NCI-H1105 treated with DMSO at 0.1 percent for 48 hours (cell line): ENCODE results near the gene TP73.

ENCODE experiments used
- DNase-seq: peaks from one replicate; lab custom pipeline; 2025; lab: John Stamatoyannopoulos, UW

TP73 gene

DNA sequence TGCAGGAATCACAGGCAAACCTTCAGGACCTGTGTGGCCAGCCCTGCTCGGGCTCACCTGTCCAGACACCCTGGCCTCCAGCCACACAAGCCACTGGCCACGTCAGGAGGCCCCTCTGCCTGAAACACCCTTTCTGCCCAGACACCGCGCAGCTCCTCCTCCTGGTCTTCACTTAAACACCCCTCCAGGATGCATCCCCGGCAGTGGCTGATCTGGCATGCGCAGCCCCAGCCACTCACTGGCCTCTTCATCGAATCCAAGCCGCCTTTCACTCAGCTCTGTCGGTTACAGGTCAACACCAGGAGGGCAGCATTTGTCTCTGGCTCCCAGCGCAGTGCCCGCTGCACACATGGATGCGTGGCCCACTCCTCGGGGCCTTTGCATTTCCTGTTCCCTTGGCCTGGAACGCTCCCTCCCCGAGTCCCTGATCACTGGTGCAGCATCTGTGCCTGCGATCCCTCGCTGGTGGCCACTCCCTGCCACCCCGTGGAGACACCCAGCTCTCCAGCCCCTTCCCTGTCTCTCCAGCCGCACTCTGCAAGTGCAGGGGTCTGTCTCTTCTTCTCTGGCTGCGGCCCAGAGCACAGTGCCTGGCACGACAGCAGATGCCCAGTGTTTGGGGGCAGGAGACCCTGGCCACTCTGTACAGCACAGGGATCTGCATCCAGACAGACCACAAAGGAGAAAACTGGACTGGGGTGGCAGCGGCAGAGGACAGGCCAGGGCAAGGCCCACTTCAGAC lies 18.1 kb upstream of the TP73 start:
- DNase-seq = no peak

DNA sequence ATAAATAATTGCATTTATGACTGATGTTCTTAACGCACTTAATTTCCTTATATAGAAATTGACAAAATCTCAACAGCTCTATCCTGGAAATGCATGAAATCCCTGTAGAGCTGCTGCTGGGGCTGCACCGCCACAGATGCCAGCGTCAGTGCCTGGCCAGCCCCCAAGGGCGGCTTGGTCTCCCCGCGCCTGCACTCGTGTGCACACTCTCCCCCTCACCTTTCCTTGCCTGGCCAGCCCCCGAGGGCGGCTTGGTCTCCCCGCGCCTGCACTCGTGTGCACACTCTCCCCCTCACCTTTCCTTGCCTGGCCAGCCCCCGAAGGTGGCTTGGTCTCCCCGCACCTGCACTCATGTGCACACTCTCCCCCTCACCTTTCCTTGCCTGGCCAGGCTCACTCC lies 16.2 kb upstream of the TP73 start:
- DNase-seq = no peak

DNA sequence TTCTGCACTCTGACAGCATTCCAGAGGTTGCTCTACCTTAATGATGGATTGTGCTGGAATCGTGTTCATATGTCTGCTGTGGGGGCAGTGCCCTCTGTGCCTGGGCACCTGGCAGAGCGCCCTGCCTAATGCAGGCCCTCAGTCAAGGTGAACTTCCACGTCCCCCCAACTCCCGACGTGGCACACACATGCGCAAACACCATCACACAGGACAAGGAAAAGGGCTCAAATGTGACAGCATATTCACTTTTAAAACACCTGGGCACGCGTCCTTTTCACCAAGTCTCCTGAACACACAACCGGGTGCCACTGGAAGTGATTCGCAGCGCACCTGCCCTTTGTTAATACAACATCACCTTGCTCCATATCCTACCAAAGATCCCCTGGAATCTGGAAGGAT lies 15.8 kb upstream of the TP73 start:
- no peak for DNase-seq

DNA sequence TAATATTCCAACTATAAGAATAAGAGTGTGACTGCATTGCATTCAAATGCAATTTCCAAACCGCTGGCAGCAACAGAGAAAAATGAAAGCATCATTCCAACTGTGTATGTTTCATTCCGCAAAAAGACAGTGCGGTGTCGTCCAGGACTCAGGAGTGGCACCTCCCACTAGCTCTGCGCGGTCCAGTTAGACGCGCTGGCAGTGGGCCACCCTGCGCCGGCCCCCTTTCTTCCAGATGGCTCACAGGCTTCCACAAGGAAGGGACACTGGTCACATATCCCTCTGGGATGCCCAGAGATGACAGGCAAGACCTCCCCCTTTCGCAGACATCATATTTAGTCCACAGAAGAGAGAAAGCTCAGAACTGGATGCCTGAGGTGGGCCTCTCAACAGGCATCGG lies 14.3 kb upstream of the TP73 start:
- no peak for DNase-seq

DNA sequence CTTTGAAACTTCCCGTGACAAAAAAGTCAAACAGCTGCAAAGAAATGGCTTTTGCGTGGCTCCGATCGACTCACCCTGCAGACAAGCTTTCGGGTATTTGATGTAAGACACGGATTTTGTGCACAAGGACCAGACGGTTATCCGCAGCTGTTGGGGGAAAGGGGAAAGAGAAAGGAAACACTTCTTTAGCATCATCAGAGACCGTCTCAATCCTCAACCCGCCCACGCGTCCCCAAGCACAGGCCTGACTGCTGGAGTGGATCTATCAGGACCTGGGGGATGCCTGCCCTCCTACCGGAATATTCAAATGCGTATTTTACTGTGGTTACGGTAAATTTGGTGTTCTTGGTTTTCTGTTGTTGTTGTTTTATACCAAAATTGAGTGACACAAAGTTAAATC lies 13.6 kb upstream of the TP73 start:
- DNase-seq = no peak

DNA sequence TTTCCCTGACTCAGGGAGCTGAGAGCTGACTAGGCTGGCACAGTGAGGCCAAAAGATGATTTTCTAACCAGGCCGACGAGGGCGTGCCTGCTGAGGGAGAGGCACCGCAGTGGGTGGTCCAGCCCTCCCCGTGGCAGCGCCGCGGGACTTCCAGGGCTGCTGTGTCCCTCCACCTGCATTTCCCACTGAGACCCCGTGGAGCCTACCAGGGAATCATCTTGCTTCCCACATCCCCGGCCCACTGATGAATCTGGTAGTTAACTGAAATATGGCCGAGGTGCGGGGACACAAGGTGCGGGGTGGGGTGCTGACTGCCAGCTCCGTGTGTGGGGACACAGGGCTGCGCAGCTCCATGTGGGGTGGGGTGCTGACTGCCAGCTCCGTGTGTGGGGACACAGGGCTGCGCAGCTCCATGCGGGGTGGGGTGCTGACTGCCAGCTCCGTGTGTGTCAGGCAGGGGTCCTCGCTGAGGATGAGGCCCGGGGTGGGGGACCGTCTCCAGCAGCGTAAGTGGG lies 12.9 kb upstream of the TP73 start:
- DNase-seq = no peak

DNA sequence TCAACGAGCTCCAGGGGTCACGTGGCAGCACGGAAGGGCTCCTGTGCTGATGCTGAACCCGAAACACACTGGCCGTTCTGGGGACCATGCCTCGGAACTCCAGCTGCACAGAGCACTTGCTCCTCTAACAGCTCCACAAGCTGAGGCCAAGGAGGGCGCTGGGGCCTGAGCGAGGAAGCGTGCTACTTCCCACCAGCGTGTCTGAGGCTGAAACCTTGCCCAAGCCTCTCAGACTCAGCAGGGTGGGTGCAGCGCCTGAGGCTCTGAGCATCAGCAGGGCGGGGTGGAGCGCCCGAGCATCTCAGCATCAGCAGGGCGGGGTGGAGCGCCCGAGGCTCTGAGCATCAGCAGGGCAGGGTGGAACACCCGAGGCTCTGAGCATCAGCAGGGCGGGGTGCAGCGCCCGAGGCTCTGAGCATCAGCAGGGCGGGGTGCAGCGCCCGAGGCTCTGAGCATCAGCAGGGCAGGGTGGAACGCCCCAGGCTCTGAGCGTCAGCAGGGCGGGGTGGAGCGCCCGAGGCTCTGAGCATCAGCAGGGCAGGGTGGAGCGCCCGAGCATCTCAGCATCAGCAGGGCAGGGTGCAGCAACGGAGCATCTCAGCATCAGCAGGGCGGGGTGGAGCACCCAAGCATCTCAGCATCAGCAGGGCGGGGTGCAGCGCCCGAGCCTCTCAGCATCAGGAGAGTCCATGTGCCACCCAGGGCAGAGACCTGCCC lies 12.0 kb upstream of the TP73 start:
- no peak for DNase-seq

DNA sequence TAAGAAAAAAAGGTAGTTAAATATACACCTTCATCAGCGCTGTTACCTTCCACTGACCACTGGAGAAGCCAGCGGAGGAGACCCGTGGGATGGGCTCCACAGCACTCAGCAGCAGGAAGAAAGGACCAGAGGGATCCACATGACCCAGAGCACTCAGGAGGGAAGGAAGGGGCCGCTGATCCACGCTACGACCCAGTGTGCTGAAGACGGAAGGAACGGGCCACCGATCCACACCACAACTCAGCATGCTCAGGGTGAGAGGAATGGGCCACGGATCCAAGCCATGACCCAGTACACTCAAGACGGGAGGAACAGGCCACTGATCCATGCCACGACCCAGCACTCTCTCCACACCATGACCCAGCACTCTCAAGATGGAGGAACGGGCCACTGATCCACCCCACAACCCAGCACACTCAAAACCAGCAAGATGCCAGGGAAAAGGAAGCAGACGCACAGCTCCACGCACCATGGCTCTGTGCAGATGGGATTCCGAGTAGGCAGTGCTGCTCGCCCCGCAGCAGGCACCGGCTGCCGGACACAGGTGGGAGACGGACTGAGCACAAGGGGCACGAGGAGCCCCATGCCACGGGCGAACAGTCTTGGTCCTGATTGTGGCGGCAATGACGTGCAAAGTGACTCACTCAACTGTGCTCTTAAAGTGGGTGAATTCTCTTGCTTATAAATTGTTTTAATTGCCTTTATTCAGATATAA lies 11.1 kb upstream of the TP73 start:
- no peak for DNase-seq

DNA sequence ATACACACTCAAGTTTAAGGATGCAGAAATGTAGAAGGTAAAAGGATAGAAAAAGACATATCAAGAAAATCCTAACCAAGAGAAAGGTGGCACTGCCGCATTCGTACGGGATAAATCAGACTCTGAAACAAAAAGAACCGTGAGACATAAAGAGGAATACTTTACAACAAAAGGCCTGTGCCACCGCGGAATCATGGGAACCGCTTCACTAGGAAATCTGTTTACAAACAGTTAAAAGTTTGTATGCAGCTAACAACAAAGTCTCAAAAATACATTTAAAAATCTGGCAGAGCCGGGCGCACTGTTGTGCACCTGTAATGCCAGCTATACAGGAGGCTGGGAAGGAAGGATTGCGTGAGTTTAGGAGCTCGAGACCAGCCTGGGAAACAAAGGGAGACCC lies 10.5 kb upstream of the TP73 start:
- DNase-seq = no peak

DNA sequence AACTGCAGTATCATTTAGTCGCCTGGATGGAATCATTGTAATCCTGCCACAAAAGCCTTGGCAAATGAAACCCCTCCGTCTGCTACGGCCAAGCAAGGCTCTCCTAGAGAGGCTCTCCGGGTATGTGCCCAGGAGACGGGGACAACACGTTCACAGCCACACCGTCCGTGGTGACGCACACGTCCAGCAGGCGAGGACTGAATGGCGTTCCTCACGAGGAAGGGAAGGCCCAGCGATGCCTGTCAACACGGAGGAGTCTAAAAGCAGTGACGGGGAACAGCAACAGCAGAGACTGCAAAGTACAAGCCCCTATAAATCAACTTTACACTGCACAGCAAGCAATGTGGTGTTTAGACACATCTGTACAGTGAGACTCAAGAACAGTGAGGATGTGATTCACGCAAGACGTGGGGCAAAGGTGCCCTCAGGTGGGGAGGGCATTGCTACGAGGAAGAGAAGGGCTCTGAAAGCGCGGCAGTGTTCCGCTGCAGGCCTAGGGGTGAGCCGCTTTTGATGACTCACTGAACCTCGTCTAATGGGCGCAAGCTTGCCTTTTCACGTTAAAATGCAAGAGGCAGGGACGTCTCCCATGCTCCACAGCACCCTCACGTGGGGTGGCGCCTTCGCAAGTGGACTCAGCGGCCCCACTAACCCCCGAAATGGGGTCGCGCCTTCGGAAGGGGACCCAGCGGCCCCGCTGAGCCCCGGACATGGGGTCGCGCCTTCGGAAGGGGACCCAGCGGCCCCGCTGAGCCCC lies 9.2 kb upstream of the TP73 start:
- no peak for DNase-seq

DNA sequence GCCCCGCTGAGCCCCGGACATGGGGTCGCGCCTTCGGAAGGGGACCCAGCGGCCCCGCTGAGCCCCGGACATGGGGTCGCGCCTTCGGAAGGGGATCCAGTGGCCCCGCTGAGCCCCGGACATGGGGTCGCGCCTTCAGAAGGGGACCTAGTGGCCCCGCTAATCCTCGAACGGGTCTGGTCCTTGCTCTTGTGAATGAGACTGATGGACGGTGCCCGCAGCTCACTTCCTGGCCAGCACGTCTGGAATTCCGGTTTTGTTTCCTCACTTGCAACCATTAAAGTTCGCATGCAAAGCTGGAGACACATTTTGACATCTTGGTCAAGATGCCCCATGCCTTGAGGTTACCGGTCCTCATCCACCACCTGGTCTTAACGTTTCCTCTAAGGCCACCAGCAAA lies 8.0 kb upstream of the TP73 start:
- DNase-seq = no peak

DNA sequence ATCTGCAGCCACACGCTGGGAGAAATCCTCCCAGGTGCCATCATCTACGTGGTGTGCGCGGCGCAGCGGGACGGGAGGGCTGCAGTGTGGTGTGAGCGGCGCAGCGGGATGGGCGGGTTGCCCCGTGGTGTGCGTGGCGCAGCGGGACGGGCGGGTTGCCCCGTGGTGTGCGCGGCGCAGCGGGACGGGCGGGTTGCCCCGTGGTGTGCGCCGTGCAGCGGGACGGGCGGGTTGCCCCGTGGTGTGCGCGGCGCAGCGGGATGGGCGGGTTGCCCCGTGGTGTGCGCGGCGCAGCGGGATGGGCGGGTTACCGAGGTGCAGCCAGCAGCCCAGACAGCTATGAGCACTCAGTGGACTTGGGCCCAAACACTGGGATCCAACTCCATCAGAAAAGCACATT lies 7.1 kb upstream of the TP73 start:
- DNase-seq = no peak

DNA sequence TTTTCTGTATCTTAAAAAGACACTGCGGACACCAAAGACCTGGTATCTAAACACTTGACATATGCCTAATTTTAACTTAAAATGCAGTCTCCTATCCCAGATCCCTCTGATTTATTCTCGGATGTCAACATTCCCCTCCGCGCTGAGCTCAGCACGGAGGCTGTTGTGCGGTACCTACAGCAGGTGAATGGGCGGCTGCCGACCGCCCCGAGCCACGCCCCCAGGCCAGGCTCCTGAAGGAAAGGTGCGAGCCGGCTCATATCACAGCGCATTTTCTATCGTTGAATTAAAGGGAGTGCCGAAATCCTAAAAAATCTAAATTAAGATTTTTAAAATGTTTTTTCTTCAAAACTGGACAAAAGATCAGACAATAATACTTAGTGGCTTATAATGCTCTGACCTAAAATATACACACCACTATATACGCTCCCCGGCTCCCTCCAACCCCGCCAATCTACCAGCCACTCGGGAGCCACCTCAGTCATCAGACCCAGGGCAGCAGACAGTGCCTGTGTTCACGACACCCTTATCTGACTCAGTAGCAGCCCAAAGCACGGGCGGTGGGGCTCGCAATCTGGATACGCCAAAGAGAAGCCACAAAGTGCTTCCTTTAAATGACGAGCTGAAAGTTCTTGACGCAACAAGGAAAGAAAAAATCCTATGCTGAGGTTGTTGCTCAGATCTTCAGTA lies 6.5 kb upstream of the TP73 start:
- no peak for DNase-seq

DNA sequence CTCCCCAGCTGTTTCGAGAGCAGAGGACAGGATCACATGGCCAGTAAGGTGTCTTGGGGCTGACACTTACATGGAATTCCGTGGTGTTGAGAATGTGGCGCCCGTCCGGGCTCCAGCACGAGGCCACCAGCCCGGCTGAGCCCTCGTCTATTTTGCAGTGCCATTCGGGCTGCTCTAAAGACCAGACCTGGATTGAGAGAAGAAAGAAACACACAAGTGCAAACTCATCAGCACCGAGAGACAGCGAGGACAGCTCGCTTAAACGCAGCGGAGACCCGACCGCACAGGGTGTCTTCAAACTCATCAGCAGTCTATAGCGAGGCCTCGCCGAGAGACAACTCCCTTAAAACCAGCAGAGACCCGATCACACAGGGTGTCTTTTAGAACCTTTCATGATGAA lies 5.7 kb upstream of the TP73 start:
- no peak for DNase-seq

DNA sequence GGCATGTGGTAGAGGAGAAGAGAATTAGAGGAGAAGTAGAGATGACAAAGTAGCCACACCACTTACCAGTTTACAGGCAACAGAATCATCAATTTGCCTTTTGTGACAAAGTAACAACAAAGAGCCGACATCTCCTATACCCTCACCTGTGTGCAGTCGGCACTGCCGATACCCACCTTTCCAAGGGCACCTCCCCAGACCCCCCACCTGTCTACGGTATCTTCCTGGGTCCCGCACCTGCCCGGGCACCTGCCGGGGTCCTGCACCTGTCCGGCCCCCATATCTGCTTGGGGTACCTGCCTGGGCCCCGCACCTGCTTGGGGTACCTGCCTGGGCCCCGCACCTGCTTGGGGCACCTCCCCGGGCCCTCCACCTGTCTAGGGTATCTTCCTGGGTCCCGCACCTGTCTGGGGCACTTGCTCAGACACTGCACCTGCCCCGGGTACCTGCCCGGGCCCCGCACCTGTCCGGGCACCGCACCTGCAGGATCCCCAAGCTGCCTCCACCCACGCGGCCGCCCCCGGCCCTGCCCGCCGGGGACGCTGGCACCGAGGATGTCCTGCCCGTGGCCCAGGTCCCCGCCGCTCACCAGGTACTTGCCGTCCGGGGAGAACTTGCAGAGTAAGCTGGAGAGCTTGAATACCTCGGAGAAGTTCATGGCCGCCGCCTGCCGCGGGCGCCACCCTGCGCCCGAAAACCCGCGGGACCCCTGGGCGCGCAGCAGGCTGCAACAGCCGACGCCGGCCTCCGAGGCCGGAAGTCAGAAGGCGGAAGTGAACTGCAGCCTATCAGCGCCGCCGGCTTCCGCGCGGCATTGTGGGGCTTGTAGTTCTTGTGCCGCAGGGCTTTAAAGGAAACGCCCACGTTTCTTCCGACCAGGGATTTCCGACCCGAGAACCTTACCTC lies 2.7 kb upstream of the TP73 start, which contains the start of gene WRAP73:
TSS of gene WRAP73 (minus strand) at position 762 of the 906 bp plus-strand sequence. CDS start at position 658, 104 bp downstream.
- DNase-seq = peak; percentile 92

DNA sequence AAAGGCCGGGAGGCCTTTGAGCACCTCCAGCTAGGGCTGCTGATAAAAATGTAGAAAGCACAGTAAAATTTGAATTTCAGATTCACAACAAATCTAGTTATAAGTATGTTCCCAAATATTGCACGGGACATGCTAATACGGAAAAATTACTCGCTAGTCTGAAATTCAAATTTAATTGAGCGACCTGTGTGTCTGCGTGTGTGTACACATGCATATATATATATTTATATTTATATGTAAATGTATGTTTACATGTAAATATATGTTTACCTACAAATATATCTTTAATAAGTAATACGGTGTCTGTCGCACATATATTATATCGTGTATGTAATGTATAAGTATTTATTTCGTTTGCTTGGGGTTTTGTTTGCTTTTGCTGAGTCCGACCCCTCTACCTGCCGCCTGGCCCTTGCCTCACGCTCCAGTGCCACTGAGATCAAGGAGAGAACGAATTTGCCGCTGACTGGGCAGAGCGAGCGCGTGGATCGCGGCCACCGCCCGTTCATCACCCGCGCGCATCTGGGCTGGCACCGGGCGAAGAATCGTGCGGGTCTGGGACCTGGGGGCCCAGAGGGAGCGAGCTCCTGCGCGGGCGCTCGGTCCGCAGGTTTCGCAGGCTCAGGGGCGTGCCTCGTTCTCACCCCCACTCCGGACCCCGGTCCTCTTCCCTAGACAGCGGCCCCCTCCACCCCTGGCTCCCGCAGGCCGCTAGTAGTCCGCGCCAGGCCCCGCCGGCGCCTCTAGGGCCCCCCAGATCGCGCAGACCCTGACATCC lies 1.9 kb upstream of the TP73 start:
- DNase-seq = no peak

DNA sequence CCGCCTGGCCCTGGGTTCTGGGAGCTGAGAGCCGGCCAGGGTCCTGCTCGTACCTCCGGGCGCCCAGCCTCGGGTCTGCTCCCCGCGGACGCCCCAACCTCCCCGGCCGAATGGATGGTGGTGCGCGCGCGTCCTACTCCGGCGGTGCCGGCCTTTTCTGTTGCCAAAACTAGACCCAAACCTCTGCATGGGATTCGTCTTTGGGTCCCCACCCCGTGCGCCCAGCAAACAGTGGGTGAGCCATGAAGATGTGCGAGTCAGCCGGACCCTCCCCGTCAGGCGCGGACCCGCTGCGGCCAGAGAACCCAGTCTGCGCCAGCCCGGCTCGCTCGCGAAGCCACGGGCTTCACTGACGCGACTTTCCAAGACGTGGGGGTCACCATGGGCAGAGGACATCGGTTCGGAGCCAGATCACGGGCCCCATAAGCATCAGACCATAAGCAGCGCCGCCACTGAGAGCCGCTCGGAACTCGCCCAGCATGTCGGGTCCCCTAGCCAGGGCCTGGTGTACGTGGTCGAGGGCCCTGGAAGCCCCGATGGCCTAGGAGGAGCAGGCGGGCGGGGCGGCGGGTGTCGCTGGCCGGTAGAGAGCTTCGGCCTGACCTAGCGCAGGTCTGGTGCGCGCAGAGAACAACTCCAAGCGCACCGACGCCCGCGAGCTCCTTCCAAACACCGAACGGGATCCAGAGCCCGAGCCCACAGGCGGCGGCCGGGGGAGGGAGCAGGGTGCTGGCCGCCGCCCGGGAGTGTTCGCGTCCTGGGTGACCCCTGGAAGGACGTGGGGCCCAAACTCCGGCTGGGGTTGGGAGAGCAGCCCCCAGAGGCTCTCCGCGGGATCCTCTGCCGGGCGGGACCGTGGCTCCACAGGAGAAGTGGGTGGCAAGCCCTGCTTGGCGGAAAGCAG lies 1.0 kb upstream of the TP73 start:
- DNase-seq = no peak

DNA sequence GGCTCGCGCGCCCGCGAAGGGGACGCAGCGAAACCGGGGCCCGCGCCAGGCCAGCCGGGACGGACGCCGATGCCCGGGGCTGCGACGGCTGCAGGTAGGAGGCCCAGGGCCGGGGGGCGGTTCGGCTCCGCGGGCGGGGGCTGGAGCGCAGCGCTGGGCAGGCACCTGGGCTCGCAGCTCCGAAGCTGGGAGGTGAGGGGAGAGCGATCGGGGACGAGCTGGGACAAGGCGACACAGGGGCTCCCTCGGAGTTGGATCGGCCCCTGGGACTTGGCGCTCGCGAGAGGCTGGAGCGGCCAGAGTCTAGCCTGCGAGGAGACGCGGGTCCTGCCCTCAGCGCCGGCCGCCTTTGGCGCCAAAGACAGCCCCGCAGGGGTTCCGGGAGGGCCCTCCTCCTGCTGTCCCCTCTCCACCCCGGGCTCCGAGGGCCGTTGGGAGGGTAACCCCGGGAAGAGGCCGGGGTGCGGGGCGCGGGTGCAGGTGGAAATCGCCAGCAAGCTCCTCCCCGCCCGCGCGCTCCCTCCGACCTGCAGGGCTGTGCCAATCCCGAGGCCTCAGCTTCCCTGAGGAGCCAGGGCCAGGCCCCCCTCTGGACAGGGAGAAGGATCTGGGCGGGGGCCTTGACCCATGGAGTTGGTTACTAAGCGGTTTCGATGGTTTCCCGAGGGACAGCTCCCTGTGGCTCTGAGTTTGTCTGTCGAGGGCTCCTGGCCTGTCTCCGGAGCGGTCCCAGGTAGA lies 401 bp downstream of the TP73 start:
- peak; percentile 38 for DNase-seq
